ENCODE results near the gene TTLL11. TPM values are rescaled to one million over a fixed set of nuclear protein-coding genes. Genes with fewer than 3 reads are reported as not detected.

The TTLL11 gene
- polyA plus RNA-seq, 1 of the 3 experiments (the other 2 are of a cell fraction) = 6.8 TPM

DNA sequence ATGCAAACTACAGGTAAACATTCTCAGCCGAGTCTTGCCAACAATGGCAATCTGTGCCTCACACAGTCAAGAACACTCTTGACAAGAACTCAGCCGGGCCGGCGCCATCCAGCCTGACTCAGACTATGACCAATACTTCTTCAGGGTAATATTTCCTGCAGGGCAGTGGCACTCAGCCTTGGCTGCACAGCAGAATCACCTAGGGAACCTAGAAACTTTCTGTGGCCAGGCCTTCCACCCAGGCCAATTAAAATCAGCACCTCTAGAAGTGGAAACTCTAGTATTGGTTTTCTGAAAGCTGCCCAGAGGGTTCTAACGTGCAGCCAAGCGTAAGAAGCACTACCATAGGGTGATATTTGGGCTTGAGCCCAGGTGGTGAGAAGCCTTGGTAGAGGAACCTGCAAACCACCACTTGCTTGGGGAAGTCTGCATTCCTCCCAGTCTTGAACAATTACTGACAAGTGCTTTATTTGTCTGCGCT is 120.6 kb downstream of the TTLL11 start:
- Histone ChIP-seq H3K27ac (ENCODE audit: low read depth in 2 of 2, low read length in 1 of 2) (peak overlapping the region in 1 of 2 experiments; percentile 89; a peak in 2 of 4 replicates), H3K4me1 (ENCODE audit: control insufficient read depth in 1 of 2, insufficient read depth in 2 of 2, low read depth in 1 of 2, low read length in 1 of 2) (peaks cover 0 to 18% of the 10 kb centered on the region in 2 experiments; a peak in 2 of 4 replicates), H3K9ac (peak overlapping the region; percentile 57; the same call in 1 of the 2 replicates), H3K9me2 (no peaks in the 10 kb centered on the region), H3K27me3 (ENCODE audit: insufficient read depth) (no peaks in the 10 kb centered on the region), H4K20me1 (ENCODE audit: insufficient read depth) (no peaks in the 10 kb centered on the region), H2AFZ (ENCODE audit: low read depth) (no peak overlapping the region; the same call in 1 of the 2 replicates), H3F3A (replicated peaks; ENCODE audit: insufficient read depth) (peaks cover 24% of the 10 kb centered on the region), H3K4me2 (peak overlapping the region; percentile 58), H3K36me3 (replicated peaks in 1 of 2; ENCODE audit: control insufficient read depth in 1 of 2, insufficient read depth in 2 of 2, low read length in 1 of 2) (no peaks in the 10 kb centered on the region), H3K4me3 (ENCODE audit: low read depth in 2 of 2, low read length in 1 of 2) (peak overlapping the region in 1 of 2 experiments; percentile 11; a peak in 1 of 4 replicates), H3K9me3 (no peaks in the 10 kb centered on the region), H3K79me2 (ENCODE audit: insufficient read depth) (no peaks in the 10 kb centered on the region)
- ChIA-PET POLR2A (no interaction called here), CTCF (no interaction called here)
- TF ChIP-seq REST (IDR thresholded peaks at IDR 0.05; ENCODE audit: low read depth, low read length) (peak; percentile 85), FOSL2 (IDR thresholded peaks at IDR 0.05; ENCODE audit: borderline replicate concordance, low read depth) (peak; percentile 79), EP300 (IDR thresholded peaks at IDR 0.05; ENCODE audit: borderline replicate concordance in 1 of 2, low read depth in 1 of 2, low read length in 1 of 2) (peak in 1 of 2 experiments; percentile 83; a peak in 1 of 4 replicates), MEF2A (IDR thresholded peaks at IDR 0.05; ENCODE audit: borderline replicate concordance, low read depth) (no peak), TCF12 (IDR thresholded peaks at IDR 0.05) (peak; percentile 76), FOXM1 (IDR thresholded peaks at IDR 0.05; ENCODE audit: low read depth) (no peak), NFIC (IDR thresholded peaks at IDR 0.05; ENCODE audit: borderline replicate concordance) (peak; percentile 63), RXRA (IDR thresholded peaks at IDR 0.05; ENCODE audit: borderline replicate concordance, low read depth) (0 out of 2 replicates have a peak, but pooled peaks have one; percentile 26), JUND (IDR thresholded peaks at IDR 0.05) (peak; percentile 59), ELF1 (IDR thresholded peaks at IDR 0.05) (no peak)
- TF ChIP-seq, protein P1, sequence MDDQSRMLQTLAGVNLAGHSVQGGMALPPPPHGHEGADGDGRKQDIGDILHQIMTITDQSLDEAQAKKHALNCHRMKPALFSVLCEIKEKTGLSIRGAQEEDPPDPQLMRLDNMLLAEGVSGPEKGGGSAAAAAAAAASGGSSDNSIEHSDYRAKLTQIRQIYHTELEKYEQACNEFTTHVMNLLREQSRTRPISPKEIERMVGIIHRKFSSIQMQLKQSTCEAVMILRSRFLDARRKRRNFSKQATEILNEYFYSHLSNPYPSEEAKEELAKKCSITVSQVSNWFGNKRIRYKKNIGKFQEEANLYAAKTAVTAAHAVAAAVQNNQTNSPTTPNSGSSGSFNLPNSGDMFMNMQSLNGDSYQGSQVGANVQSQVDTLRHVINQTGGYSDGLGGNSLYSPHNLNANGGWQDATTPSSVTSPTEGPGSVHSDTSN (IDR thresholded peaks at IDR 0.05) = peak; percentile 73
- TF ChIP-seq, protein P2, sequence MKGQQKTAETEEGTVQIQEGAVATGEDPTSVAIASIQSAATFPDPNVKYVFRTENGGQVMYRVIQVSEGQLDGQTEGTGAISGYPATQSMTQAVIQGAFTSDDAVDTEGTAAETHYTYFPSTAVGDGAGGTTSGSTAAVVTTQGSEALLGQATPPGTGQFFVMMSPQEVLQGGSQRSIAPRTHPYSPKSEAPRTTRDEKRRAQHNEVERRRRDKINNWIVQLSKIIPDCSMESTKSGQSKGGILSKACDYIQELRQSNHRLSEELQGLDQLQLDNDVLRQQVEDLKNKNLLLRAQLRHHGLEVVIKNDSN (IDR thresholded peaks at IDR 0.05; ENCODE audit: borderline replicate concordance, low read depth) = no peak
- 35% methylated on average over 2 of the region's 7 CpGs for WGBS (ENCODE audit: low lambda C conversion rate)
- DNase-seq = no peak

- ChIA-PET POLR2A (no interaction called here), CTCF (interaction anchor here (0.9 to 2.7 kb wide), 2 partner anchors 12 kb away, joined by 3 to 9 read pairs; no protein-coding TSS in a partner anchor)
- no peak for TF ChIP-seq EP300 (IDR thresholded peaks at IDR 0.05; ENCODE audit: borderline replicate concordance in 1 of 2, low read depth in 1 of 2, low read length in 1 of 2)
- TF ChIP-seq REST (IDR thresholded peaks at IDR 0.05; ENCODE audit: low read depth, low read length) = no peak
- no peak for TF ChIP-seq RXRA (IDR thresholded peaks at IDR 0.05; ENCODE audit: borderline replicate concordance, low read depth)
- no peak for TF ChIP-seq GABPA (IDR thresholded peaks at IDR 0.05; ENCODE audit: low read depth)
- no peak for TF ChIP-seq ZBTB33 (IDR thresholded peaks at IDR 0.05; ENCODE audit: borderline replicate concordance, low read depth)
- no peak for TF ChIP-seq NFIC (IDR thresholded peaks at IDR 0.05; ENCODE audit: borderline replicate concordance)
- TF ChIP-seq SIN3A (IDR thresholded peaks at IDR 0.05; ENCODE audit: borderline replicate concordance, low read depth, low read length) = no peak
- no peak for TF ChIP-seq TCF12 (IDR thresholded peaks at IDR 0.05)
These were observed 125.1 kb downstream of the TTLL11 start for GRCh38 chr9:121968056-121968455.

More at GRCh38 chr9:121968056-121968455, 125.1 kb downstream of the TTLL11 start:
- Histone ChIP-seq H3K9me2 (no peaks in the 10 kb centered on the region), H3K4me2 (no peak overlapping the region), H3F3A (replicated peaks; ENCODE audit: insufficient read depth) (peaks cover 36% of the 10 kb centered on the region), H3K4me1 (ENCODE audit: control insufficient read depth in 1 of 2, insufficient read depth in 2 of 2, low read depth in 1 of 2, low read length in 1 of 2) (peaks cover 0 to 11% of the 10 kb centered on the region in 2 experiments; a peak in 2 of 4 replicates), H3K4me3 (ENCODE audit: low read depth in 2 of 2, low read length in 1 of 2) (no peak overlapping the region), H2AFZ (ENCODE audit: low read depth) (no peak overlapping the region), H4K20me1 (ENCODE audit: insufficient read depth) (no peaks in the 10 kb centered on the region), H3K27ac (ENCODE audit: low read depth in 2 of 2, low read length in 1 of 2) (no peak overlapping the region), H3K36me3 (replicated peaks in 1 of 2; ENCODE audit: control insufficient read depth in 1 of 2, insufficient read depth in 2 of 2, low read length in 1 of 2) (no peaks in the 10 kb centered on the region), H3K79me2 (ENCODE audit: insufficient read depth) (peaks cover 4% of the 10 kb centered on the region), H3K9me3 (no peaks in the 10 kb centered on the region), H3K9ac (no peak overlapping the region), H3K27me3 (ENCODE audit: insufficient read depth) (no peaks in the 10 kb centered on the region)
- no peak for DNase-seq
- 97% methylated on average over 8 of the region's 8 CpGs for WGBS (ENCODE audit: low lambda C conversion rate)

Data from SK-N-SH (cell line).